Ammon's horn (tissue), 1 donor: ENCODE measurements around the gene PIK3CD.

Experiments
- DNase-seq: peaks from one replicate; pipeline ENCODE4 v3.0.0-alpha.2; 2016; ENCODE audit warnings: low spot score

The PIK3CD gene

DNA sequence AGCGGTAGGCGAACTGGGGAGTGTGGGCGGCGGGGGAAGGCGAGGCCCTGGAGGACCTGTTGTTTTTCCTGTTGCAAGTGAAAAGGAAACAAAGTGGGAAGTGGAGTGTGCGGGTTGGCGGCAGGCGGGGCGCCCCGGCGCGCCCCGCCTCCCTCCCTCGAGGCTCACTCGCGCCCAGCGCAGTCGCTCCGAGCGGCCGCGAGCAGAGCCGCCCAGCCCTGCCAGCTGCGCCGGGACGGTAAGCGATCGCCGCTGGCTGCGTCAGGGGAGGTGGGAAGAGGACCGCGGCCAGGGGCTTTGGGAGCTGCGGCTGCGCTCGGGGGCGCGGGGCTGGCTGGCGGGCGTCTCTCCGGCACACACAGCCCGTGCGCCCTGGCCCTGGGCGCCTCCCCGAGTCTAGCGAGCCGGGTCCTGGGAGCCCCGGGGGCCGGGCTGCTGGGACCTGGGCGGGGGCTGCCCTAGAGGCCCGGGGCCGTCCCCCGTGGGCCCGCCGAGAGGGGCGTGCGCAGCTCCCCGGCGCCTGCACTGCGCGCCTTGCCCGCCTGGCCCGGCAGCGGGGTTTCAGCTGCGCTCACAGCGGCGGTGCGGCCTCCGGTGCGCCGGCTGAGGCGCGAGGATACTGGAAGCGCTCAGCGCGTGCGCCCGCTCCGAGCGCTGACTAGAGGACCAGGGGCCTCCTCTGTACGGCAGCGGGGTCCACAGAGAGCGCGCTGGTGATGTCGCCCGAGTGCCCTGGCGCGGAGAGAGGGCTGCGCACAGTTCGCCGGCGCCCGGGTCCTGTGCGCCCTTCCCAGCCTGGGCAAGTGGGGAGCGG is at the start of gene PIK3CD:
PIK3CD (plus strand) TSS at position 167 of the 814 bp plus-strand sequence. CDS start 58,725 bp downstream, outside the sequence.
- no peak for DNase-seq

DNA sequence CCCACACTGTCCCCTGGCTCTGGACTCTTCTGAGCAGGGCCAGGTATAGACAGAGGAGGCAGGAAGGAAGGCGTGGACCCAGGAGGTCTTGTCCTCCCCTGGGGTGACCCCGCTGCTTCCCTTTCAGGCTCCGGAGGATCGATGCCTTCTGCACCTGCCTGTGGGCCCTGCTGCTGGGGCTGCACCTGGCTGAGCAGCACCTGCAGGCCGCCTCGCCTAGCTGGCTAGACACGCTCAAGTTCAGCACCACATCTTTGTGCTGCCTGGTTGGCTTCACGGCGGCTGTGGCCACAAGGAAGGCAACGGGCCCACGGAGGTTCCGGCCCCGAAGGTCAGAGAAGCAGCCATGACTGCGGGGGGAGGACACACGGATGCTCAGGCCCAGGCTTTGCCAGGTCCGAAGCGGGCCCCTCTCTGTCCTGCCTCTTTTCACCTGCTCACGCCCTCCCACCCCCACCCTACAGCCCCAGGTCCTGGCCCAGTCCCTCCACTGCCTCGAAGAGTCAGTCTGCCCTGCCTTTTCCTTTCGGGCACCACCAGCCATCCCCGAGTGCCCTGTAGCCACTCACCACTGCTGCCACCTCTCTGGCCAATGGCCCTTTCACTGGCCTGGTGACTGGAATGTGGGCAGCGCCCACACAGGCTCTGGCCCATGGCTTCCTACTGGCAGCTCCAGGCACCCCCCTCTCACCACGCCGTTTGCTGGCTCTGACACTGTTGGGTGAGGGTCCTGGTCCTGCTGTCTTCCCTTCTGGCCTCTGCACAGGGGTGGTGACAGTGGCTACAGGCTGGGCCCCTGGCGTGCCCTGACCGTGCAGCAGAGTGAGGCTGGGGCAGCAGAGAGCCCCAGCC is 49.4 kb upstream of the PIK3CD start:
- DNase-seq: no peak

DNA sequence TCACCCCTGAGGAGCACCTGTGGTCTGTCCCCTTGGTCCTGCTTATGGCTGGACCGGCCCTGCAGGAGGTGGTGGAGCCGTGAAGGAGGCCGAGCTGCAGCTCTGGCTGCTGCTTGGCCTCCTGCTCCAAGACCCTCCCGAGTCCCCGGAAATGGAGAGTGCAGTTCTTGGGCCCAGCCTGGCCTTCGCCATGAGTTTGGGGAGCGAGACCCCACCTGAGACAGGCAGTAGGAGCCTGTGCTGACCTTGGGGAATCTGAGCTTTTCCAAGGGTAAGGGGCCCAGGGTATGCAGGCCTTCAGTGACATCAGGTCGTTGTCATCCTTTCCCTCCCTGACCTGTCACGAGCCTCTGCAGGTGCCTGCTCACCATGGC is 48.8 kb upstream of the PIK3CD start:
- no peak for DNase-seq

DNA sequence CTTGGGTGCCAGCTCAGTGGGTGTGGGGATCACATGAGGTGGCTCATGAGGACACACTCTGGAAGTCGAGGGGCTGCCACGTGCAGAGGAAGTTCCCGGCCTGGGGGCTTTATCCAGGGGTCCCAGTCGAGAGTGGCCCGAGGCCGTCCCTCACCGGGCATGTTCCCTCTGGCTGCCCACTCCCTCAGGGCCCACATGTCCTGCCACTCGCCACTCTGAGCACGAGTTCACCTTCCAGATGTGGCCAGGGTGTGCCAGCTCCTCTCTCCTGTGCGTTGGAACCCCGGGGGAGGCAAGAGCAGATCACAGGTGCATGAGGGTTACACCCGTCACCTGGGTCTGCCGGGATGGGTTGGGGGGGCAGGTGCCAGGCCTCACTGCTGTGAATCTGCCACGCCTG is 48.2 kb upstream of the PIK3CD start:
- DNase-seq: no peak

DNA sequence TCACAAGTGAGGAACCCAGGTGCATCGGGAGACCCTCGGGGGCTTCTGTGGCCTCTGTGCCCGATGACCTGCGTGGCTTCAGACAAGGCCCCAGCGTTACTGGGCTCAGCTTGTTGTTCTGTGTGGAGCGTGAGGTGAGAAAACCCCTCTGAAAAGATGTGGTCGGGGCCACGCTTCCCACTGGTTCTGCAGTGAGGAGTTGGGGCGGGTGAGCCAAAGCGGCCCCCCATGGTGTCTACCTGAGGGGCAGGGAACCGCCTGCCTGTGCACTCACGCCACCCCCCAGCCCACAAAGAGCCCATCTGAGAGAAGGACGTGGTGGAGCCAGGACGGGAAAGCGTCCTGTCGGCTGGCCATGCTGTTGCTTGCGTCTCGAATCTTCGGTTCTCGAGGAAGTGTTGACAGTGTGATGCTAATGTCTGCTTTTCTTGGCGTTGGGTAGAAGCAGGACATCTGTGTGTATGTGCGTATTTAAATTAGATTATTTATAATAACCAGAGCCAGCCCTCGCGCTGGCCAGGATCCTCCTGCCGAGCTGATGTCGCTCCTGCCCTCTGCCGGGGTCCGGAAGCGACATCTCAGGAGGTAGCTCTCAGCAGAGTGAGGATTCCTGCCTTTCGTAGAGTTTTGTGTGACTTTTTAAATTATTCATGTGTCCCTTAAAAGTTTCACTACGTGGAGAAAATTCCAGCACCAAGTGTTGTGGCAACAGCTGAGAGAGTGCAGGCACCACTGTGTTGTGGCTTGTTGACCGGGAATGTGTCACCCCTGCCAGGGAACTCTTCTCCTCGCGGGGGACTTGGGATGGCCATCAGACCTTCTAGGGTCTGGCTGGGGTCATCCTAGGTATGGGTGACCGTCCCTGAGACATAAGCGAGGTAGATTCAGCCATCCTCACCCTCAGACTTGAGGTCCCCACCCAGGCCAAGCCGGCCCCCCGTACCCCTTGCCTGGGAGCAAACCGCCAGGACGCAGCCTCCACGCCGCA is 47.5 kb upstream of the PIK3CD start:
- DNase-seq: no peak

DNA sequence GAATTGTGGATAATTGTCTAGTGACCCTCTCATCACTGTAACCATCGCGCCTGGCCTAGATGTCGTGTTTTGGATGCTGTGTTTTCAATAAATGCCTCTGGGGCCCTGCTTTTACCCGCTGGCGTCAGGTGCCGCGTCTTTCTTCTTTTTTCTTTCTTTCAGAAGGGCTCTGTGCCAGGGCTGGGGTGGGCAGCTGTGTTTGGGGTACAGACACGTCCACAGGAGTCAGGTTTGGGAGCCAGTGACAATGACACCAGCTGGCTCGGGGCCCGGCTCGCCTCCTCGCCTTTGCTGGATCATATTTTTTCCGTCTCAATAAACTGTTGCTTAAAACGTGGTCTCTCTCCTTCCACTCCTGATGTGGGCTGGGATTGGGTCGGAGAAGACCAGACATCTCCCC is 46.7 kb upstream of the PIK3CD start:
- DNase-seq: no peak

DNA sequence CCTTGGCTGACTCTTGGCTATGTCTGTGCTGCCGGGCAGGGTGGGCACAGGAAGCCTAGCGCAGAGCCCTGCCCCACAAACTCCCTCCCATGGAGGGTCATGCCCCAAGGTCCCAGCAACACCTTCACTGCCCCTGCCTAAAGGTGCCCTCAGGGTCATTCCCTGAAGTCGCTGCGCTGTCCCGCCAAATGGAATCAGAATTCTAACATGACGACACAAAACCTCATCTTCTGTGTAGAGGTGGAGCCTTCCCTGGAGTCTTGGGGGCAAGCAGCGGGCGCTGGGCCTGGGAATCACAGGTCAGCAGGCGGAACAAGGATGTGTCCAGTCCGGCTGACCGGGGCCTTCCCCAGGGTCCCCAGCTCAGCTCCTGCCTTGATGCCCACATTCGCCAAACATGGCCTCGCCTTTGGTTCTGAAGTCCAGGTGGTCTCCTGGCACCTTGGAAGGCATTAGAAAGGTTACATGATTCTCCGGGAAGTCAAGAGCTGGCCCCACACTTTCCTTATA is 45.5 kb upstream of the PIK3CD start:
- DNase-seq: no peak

DNA sequence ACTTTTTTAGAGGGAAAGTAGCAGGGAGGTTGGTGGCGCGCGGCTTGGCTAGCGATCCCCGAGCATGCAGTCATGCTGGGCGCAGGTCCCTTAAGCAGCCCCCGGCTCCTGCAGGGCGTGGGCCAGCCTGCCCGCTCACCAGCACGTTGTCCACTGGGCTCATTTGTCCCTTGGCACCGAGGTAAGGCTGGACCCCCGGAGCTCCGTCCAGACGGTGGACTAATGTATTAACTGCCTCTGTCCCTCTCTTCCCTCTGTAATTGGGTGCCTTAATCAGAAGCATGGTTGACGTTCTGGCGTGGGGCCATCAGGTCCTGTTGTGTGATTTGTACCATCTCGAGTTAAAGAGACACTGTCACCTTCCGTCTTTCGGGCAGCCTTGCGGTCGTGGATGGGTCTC is 45.1 kb upstream of the PIK3CD start:
- DNase-seq: no peak

DNA sequence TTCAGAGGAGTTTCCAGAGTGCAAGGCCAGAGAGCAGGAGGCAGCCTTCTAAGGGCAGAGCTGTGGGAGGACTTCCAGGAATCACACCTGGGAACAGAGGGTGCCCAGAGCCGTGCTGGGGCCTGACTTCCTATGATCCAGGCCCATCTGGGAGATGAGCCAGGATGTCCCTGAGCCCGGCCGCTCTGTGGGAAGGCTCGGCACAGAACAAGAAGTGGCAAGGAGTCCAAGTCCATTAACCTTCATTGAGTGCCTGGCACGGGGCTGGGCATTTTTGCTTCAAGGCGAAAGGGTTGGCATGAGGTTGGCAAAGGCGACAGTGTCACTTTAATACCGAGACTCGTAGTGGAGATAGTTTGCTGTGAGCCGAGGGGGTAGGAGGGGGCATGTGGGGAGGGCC is 44.6 kb upstream of the PIK3CD start:
- DNase-seq: peak; percentile 62

DNA sequence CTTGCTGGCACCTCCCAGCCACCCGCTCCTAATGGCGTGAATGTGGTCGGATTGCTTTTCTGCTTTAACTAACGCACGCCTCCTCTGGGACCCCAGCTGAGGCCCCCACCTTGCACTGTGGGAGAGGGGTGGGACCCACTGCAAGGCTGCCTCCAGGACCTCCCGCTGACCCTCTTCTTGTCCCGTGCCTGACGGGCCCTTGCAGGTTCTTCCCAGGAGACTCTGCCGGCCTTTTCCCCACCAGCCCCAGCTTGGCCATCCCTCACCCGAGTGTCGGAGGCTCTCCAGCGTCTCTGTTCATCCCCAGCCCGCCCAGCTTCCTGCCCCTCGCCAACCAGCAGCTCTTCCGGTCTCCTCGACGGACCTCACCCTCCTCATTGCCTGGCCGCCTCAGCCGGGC is 44.2 kb upstream of the PIK3CD start:
- DNase-seq: no peak

DNA sequence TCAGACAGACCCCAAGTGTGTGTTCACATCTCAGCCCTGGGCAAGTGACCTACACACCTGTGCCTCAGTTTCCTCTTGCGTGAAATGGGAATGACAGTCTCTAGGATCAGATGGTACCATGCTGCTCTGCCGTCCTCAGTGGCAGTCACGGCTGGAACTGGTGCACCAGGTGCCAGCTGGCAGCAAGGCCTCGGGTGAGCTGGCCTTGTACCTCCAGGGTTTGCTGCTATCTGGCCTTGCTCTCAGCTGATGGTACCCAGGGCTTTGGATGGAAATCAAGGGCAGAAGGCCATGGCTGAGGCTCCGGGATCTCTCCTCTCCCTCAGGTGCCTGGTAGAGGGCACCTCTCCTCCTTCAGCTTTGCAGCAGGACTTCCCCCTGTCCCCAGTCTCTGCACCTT is 41.5 kb upstream of the PIK3CD start:
- DNase-seq: no peak

DNA sequence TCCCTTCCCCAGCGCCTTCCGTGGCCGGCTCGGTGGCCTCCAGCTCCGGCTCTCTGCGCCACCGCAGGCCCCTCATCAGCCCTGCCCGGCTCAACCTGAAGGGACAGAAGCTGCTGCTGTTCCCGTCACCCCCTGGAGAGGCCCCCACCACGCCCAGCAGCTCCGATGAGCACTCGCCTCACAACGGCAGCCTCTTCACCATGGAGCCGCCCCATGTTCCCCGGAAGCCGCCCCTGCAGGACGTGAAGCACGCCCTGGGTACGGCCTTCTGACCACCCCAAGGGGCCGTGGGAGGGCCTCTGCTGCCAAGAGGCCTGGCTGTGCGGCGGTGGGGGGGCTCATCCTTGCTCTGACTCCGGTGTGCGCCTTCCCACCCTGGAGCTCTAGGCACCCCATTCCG is 41.0 kb upstream of the PIK3CD start:
- no peak for DNase-seq

DNA sequence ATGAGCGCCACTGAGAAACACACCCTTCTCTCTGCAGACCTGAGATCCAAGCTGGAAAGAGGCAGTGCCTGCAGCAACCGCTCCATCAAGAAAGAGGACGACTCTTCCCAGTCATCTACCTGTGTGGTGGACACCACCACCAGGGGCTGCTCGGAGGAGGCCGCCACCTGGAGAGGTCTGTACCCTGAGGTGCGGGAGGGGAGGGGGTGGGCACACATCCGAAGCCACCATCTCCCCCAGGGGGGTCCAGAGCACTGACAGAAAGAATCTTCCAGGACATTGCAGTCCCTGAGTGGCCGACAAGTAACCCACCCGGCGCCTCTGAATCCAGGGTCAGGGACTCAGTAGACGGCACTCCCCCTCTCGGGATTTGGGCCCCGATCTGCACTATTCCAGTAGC is 39.8 kb upstream of the PIK3CD start:
- DNase-seq: no peak

DNA sequence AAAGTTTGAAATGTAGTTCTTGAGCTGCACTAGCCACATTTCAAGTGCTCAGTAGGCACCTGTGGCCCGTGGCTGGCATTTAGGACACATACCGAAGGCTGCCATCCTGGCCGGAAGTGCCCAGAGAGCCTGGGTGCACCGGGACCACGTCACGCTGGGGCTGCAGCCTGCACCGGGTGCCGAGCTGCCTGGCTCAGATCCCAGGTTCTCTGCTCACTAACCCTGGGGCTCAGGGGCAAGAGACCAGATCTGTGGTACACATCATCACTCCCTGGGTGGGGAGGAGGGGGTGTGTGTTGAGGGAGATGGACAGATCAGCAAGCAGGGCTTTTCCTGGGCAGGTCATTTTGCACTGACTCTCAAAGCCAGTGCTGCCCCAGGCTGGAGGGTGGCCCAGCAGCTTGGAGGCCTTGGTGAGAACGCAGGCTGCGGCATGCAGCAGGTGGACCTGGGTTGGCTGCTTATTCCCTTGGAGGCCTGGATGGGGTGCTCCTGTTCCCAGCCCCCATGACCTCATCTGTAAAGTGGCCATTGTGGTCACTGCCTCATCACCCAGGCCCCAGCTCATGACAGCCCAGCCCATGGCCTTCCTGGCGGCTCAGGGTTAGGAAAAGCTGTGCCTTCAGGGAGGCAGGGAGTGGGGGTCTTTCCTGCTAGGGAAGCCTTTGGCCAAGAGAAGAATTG is 39.2 kb upstream of the PIK3CD start:
- peak; percentile 1 for DNase-seq

DNA sequence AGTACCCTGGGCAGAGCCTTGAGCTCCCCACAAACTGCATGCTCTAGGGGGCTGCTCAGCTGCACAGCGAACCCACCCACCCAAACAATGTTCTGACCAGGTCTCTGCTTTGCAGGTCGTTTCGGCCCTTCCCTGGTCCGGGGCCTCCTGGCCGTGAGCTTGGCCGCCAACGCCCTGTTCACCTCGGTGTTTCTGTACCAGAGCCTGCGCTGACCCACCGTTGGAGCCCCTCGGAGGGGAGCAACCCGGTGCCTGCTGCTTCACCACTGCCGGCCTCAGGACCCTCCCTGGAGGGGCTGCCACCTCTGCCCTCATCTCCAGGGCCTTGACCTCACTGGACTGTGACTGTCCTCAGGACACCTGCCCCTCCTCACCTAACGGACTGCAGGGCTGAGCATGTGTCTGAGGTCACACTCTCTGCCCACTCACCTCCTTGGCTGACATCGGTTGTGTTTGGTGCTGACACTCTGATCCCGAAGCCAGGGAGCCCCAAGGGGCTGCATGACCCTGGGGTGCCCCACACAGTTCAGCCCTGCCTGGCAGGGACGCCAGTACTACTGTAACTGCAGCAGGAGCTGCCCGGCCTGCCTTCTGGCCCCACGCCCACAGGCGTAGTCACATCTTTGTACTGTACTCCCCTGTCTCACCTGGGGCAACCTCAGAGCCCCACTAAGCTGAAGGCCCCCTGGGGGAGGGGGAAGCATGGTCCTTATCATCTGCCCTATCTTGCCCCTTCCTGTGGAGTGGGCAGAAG is 38.5 kb upstream of the PIK3CD start:
- peak; percentile 1 for DNase-seq

DNA sequence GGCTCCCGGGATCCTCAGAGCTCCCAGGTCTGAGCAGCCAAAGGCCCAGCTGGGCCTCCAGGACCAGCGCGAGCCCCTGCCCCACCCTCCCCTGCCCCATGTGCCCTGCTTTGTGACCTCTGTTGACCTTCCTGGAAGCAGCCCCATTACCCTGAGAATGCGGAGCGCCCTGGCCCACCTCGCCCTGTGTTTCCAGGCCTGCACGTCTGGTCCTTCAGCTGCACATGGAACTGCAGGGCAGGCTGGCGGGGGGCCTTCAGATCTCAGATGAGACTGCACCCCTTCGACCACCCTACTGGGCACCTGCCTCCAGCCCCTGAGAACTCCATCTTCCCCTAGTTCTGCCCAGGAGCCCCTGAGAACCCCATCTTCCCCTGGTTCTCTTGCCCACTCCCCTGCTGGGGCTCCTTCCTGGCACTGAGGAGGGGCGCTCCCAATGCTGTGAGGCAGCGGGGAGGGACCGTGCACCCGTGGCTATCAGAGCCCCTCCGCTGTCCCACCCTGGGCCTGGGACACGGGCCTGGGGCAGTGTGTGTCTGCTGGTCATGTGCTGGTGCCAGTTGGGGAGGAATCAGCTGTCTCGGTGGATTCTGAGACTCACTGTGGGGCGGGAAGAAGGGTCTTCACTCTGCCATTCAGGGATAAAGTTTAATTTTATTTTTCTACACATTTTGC is 37.8 kb upstream of the PIK3CD start:
- peak; percentile 1 for DNase-seq

DNA sequence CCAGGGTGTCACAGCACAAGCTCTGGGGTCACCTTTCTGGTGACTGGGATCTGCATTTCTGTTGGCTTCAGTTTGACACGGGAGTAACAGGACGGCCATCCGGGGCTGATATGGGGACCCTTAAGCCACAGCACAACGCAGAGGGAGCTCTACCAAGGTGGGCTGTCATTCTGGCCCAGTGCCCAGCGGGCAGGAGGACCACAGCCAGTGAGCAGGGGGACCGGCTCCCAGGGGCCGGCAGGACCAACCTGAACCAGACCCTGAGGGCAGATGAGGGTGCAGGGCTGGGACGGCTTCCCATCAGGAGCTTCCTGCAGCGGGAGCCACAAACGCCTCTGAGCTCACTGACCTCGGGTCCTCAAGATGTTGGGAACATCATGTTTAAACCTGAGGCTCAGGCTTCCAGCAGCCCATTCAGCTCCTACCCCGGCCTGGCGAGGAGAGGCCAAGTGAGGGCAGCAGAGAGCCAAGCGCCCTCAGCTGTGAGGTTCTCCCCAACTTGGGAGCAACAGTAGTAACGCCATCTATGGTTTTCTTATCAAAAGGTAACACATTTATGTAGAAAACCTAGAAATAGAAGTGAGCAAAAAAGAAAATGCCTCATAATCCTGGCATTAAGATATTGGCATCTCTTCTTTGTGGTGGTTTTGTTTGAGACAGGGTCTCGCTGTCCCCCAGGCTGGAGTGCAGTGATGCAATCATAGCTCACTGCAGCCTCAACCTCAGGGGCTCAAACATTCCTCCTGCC is 36.0 kb upstream of the PIK3CD start:
- peak; percentile 67 for DNase-seq

DNA sequence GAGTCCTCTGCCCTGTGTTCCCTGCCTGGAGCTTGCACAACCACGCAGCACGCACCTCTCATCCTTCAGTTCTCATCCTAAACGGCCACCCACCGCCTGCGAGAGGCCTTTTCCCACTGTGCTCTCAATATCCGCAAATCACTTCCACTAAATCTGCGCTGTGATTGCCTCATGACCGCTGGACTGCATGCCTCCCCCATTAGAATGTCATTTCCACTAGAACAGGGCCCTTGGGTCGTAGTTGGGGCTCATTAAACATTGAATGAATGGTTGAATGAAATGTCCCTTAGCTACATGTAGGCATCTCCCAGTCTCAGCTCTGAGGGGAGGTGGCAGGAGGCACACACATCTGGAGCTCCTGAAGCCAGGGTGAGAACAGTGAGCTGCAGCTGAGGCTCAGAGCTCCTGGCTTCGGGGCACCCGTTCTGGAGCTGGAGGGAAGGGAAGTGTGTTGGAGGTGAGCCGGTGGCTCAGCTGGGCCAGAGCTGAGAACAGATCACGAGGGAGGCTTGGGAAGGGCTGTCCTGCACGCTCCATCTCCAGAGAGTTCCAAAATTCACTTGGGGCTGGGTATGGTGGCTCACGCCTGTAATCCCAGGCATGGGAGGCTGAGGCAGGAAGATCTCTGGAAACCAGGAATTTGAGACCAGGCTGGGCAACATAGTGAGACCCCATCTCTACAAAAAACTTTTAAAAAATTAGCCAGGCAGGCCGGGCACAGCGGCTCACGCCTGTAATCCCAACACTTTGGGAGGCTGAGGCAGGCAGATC is 32.4 kb upstream of the PIK3CD start:
- DNase-seq: no peak
